HEK293 (cell line): ENCODE measurements around the gene GSS.

Experiments
- CTCF ChIA-PET: fragments of 350-600 bp; formaldehyde crosslinking; extraction: SDS; loops from one replicate; lab custom pipeline; 2021; ENCODE audit warnings: antibody characterized with exemption; lab: Yijun Ruan, JAX
- POLR2A ChIA-PET: fragments of 300-600 bp; formaldehyde crosslinking; extraction: SDS; loops from one replicate; lab custom pipeline; 2020; ENCODE audit warnings: antibody characterized with exemption, inconsistent platforms; lab: Yijun Ruan, JAX
- H3K27ac ChIP-seq: fragments of 200-500 bp; sonication (Bioruptor generic); 2 replicates; pipeline ENCODE4 v1.5.1; 2014; ENCODE audit warnings: low read depth, low read length, control low read depth, inconsistent platforms; ENCODE audit errors: extremely low read depth
- H3K36me3 ChIP-seq, 2 experiments: fragments of 200-500 bp in 1 of 2; sonication (Bioruptor generic) in 1 of 2; 1 replicate in 1 of 2; 2 replicates in 1 of 2; pipeline ENCODE4 v1.5.1; 2014 to 2017; ENCODE audit warnings: inconsistent platforms in 2 of 2, low read length in 2 of 2; ENCODE audit not compliant: control insufficient read depth in 2 of 2, insufficient read depth in 1 of 2
- H3K4me1 ChIP-seq: fragments of 200-500 bp; sonication (Bioruptor generic); 2 replicates; pipeline ENCODE4 v1.5.1; 2014; ENCODE audit warnings: mild to moderate bottlenecking, low read length, inconsistent platforms; ENCODE audit not compliant: control insufficient read depth, insufficient read depth
- H3K4me3 ChIP-seq: 2 replicates; pipeline ENCODE4 v1.5.1; 2011; ENCODE audit warnings: low read depth, mild to moderate bottlenecking, control low read depth, low read length, moderate library complexity
- H3K9me3 ChIP-seq: fragments of 200-500 bp; sonication (Bioruptor generic); 2 replicates; pipeline ENCODE4 v1.5.1; 2014; ENCODE audit warnings: low read depth, low read length, inconsistent platforms; ENCODE audit not compliant: control insufficient read depth, insufficient read depth
- GLI2 ChIP-seq: fragments of 450-650 bp; formaldehyde crosslinking; IDR thresholded peaks from 2 replicates; pipeline ENCODE4; 2017; ENCODE audit warnings: missing biosample characterization, missing genetic modification characterization, low read depth, borderline replicate concordance
- GLI4 ChIP-seq: fragments of 450-650 bp; formaldehyde crosslinking; IDR thresholded peaks from 2 replicates; pipeline ENCODE4 v1.5.1; 2016; ENCODE audit warnings: missing biosample characterization, missing genetic modification characterization
- GLIS1 ChIP-seq: fragments of 450-650 bp; formaldehyde crosslinking; IDR thresholded peaks from 2 replicates; pipeline ENCODE4 v1.5.1; 2016; ENCODE audit warnings: missing biosample characterization, missing genetic modification characterization
- GLIS2 ChIP-seq: fragments of 450-650 bp; formaldehyde crosslinking; IDR thresholded peaks from 2 replicates; pipeline ENCODE4 v1.5.1; 2016; ENCODE audit warnings: missing biosample characterization, missing genetic modification characterization
- SP7 ChIP-seq: fragments of 450-650 bp; formaldehyde crosslinking; IDR thresholded peaks from 2 replicates; pipeline ENCODE4 v1.5.1; 2016; ENCODE audit warnings: missing biosample characterization, missing genetic modification characterization
- ZNF121 ChIP-seq: fragments of 450-650 bp; formaldehyde crosslinking; IDR thresholded peaks from 2 replicates; pipeline ENCODE4 v1.5.1; 2016; ENCODE audit warnings: missing biosample characterization, missing genetic modification characterization
- ZNF146 ChIP-seq: fragments of 450-650 bp; formaldehyde crosslinking; IDR thresholded peaks from 2 replicates; pipeline ENCODE4 v1.5.1; 2016; ENCODE audit warnings: missing biosample characterization, missing genetic modification characterization
- ZNF223 ChIP-seq: fragments of 450-650 bp; formaldehyde crosslinking; IDR thresholded peaks from 2 replicates; pipeline ENCODE4 v1.5.1; 2016; ENCODE audit warnings: missing biosample characterization, missing genetic modification characterization
- ZNF292 ChIP-seq: fragments of 450-650 bp; formaldehyde crosslinking; IDR thresholded peaks from 2 replicates; pipeline ENCODE4 v1.5.1; 2016; ENCODE audit warnings: low read depth, missing biosample characterization, missing genetic modification characterization, borderline replicate concordance
- ZNF324 ChIP-seq: fragments of 450-650 bp; formaldehyde crosslinking; IDR thresholded peaks from 2 replicates; pipeline ENCODE4 v1.5.1; 2016; ENCODE audit warnings: missing biosample characterization, missing genetic modification characterization
- ZNF416 ChIP-seq: fragments of 450-650 bp; formaldehyde crosslinking; IDR thresholded peaks from 2 replicates; pipeline ENCODE4 v1.5.1; 2016; ENCODE audit warnings: missing biosample characterization, missing genetic modification characterization
- ZNF426 ChIP-seq: fragments of 450-650 bp; formaldehyde crosslinking; IDR thresholded peaks from 2 replicates; pipeline ENCODE4 v1.5.1; 2017; ENCODE audit warnings: missing biosample characterization, missing genetic modification characterization, mild to moderate bottlenecking, inconsistent platforms, moderate library complexity
- ZNF433 ChIP-seq: fragments of 450-650 bp; formaldehyde crosslinking; IDR thresholded peaks from 2 replicates; pipeline ENCODE4 v1.5.1; 2016; ENCODE audit warnings: missing biosample characterization, missing genetic modification characterization, low read depth
- ZNF626 ChIP-seq: fragments of 450-650 bp; sonication (Bioruptor Pico); formaldehyde crosslinking; IDR thresholded peaks from 2 replicates; pipeline ENCODE4 v1.5.1; 2018; ENCODE audit warnings: missing biosample characterization, missing genetic modification characterization, inconsistent platforms
- ZNF776 ChIP-seq: fragments of 450-650 bp; formaldehyde crosslinking; IDR thresholded peaks from 2 replicates; pipeline ENCODE4 v1.5.0; 2017; ENCODE audit warnings: missing biosample characterization, missing genetic modification characterization, borderline replicate concordance
- TF ChIP-seq, protein P1 (sequence below): fragments of 450-650 bp; formaldehyde crosslinking; conservative IDR thresholded peaks from 2 replicates; pipeline ENCODE4 v1.5.1; 2016; ENCODE audit warnings: low read depth, missing biosample characterization, missing genetic modification characterization

Gene GSS

DNA sequence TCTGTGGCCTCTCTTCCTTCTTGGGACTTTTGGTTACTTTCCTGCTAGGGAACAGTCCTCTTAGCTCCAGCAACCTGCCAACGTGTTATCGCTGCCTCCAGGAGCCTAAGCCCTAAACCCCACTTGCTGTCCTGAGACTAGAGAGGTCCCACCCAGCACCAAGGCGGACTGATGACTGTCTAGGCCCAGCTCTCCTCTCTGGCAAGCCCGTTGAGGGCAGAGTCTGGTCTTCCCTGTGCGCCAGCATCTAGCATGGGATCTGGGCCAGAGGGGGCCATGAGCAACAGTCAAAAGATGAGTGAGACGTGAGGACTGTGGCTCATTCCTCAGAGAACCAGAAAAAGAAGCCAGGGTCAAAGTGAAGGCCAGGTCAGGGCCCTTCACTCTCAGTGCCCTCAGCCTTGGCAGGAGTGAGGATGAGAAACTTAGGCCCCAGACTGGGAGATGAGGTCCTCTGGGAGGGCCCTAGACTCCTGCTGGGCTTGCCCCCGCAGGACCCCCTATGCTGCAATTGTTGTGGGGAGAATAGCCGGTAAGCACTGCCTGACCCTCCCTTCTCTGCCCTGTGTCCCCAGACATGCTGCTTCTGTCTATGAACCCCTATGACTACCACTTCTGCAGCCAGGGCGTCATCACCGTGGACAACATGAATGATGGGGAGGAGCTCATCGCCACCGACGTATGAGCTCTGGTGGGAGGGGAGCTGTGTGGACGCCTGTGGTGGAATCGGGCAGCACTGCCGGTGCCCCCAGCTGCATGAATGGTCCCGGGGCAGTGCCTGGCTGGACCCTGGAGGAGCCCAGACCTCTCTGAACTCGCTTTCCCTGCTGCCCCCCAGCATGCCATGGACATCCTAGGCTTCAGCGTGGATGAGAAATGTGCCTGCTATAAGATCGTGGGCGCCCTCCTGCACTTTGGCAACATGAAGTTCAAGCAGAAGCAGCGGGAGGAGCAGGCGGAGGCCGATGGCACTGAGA is 31.0 kb upstream of the GSS start:
- no peaks in the 10 kb centered on the region for H3K9me3 ChIP-seq
- H3K4me3 ChIP-seq: no peak overlapping the region
- POLR2A ChIA-PET: interaction anchor here (1.0 kb wide), 1 partner anchor 9 kb away, joined by 3 read pairs; no protein-coding TSS in a partner anchor
- CTCF ChIA-PET: interaction anchor here (0.5 to 0.6 kb wide), 4 partner anchors 111 to 857 kb away, joined by 3 to 5 read pairs (median 3); partner anchors contain the start of gene ITCH
- TF ChIP-seq ZNF416 (tag by site-specific recombination): no peak
- no peak for TF ChIP-seq ZNF426 (tag by site-specific recombination)
- no peak for TF ChIP-seq ZNF776 (tag by site-specific recombination)
- TF ChIP-seq ZNF121 (tag by site-specific recombination): no peak
- TF ChIP-seq, protein P1, sequence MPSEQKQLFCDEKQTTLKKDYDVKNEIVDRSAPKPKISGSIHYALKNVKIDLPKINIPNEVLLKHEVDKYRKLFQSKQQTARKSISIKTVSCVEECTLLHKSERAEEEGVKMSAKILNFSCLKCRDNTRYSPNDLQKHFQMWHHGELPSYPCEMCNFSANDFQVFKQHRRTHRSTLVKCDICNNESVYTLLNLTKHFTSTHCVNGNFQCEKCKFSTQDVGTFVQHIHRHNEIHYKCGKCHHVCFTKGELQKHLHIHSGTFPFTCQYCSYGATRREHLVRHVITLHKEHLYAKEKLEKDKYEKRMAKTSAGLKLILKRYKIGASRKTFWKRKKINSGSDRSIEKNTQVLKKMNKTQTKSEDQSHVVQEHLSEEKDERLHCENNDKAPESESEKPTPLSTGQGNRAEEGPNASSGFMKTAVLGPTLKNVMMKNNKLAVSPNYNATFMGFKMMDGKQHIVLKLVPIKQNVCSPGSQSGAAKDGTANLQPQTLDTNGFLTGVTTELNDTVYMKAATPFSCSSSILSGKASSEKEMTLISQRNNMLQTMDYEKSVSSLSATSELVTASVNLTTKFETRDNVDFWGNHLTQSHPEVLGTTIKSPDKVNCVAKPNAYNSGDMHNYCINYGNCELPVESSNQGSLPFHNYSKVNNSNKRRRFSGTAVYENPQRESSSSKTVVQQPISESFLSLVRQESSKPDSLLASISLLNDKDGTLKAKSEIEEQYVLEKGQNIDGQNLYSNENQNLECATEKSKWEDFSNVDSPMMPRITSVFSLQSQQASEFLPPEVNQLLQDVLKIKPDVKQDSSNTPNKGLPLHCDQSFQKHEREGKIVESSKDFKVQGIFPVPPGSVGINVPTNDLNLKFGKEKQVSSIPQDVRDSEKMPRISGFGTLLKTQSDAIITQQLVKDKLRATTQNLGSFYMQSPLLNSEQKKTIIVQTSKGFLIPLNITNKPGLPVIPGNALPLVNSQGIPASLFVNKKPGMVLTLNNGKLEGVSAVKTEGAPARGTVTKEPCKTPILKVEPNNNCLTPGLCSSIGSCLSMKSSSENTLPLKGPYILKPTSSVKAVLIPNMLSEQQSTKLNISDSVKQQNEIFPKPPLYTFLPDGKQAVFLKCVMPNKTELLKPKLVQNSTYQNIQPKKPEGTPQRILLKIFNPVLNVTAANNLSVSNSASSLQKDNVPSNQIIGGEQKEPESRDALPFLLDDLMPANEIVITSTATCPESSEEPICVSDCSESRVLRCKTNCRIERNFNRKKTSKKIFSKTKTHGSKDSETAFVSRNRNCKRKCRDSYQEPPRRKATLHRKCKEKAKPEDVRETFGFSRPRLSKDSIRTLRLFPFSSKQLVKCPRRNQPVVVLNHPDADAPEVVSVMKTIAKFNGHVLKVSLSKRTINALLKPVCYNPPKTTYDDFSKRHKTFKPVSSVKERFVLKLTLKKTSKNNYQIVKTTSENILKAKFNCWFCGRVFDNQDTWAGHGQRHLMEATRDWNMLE (tag by site-specific recombination): no peak
- TF ChIP-seq, all 188 proteins: peak for 0
- Histone ChIP-seq H3K36me3 (no peaks in the 10 kb centered on the region), H3K27ac (no peak overlapping the region), H3K4me1 (no peaks in the 10 kb centered on the region)

DNA sequence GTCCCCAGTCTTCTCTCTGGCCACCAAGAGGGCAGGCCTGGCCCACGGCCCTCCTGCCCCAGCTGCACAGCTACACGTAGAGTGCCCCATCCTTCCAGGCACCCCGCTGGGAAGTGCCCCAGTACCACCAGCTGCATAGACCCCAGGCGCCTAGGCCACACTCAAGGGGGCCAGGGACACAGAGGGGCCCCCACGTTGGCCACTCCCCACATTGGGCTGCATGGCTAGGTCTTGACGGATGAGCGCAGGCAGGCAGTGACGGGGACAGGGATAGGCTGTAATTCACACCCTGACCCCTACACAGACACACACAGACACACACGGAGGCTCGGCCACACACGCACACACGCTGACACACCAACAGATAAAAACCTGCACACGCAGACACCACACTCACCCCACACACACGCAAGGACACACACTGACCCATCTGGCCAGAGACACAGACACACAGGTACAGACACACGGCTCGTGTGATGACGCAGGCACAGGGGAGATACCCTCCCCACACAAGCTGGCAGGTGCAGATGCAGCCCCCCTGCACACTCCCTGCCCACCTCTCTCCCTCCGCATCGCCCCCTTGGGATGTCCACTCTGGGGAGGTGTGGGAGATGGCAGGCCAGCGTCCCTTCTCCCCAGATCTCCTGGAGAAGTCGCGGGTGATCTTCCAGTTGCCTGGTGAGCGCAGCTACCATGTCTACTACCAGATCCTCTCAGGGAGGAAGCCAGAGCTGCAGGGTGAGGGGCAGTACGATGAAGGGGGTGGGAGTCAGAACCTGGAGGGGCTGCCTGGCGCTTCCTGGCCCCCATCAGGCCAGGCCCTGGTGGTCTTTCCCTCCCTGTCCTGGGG is 30.1 kb upstream of the GSS start:
- H3K4me1 ChIP-seq: no peaks in the 10 kb centered on the region
- H3K27ac ChIP-seq: no peak overlapping the region
- H3K36me3 ChIP-seq: no peaks in the 10 kb centered on the region
- CTCF ChIA-PET: interaction anchor here (0.5 to 0.6 kb wide), 3 partner anchors 110 to 858 kb away, joined by 3 to 5 read pairs (median 3); partner anchors contain the start of gene ITCH
- H3K4me3 ChIP-seq: no peak overlapping the region
- TF ChIP-seq SP7 (tag by site-specific recombination) (no peak), ZNF223 (0 out of 2 replicates have a peak, but pooled peaks have one; percentile 19), GLIS2 (peak; percentile 51), ZNF146 (tag by site-specific recombination) (0 out of 2 replicates have a peak, but pooled peaks have one; percentile 8), GLI4 (tag by site-specific recombination) (no peak), ZNF292 (no peak), ZNF626 (tag by site-specific recombination) (no peak), GLI2 (no peak)
- POLR2A ChIA-PET: no interaction called here
- no peaks in the 10 kb centered on the region for H3K9me3 ChIP-seq

DNA sequence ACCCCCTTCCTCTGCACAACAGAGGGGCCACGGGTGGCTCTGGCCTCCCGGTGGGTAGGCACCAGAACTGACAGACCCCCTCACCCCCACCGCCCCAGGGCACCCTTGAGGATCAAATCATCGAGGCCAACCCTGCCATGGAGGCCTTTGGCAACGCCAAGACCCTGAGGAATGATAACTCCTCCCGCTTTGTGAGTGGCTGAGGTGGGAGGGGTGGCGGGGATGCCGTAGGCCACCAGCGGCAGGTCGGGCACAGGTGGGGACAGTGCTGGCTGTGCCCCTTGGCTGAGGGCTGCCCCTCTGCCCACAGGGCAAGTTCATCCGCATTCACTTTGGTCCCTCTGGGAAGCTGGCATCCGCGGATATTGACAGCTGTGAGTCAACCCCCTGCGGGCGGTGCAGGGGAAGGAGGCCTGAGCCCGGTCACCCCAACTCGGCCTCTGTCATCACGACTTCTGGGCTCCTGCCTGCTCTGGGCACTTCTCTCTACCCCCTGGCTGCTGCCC is 29.2 kb upstream of the GSS start:
- Histone ChIP-seq H3K4me1 (no peaks in the 10 kb centered on the region), H3K9me3 (no peaks in the 10 kb centered on the region), H3K4me3 (no peak overlapping the region), H3K36me3 (no peaks in the 10 kb centered on the region), H3K27ac (no peak overlapping the region)
- POLR2A ChIA-PET: no interaction called here
- TF ChIP-seq ZNF433 (tag by site-specific recombination): no peak
- no peak for TF ChIP-seq GLIS1 (tag by site-specific recombination)
- 0 out of 2 replicates have a peak, but pooled peaks have one; percentile 24 for TF ChIP-seq GLIS2
- TF ChIP-seq ZNF324: no peak
- CTCF ChIA-PET: interaction anchor here (0.6 kb wide), 1 partner anchor 24 kb away, joined by 4 read pairs; no protein-coding TSS in a partner anchor
